GM21528 (cell line): ENCODE results near the gene SMTNL2.

ENCODE experiments used
- ATAC-seq: cut with Tn5 transposase; IDR thresholded peaks from one replicate; pipeline ENCODE4 v1.9.1; 2021; ENCODE audit warnings: mild to moderate bottlenecking, moderate library complexity; ENCODE audit not compliant: unreplicated experiment, low FRiP score

SMTNL2 gene

DNA sequence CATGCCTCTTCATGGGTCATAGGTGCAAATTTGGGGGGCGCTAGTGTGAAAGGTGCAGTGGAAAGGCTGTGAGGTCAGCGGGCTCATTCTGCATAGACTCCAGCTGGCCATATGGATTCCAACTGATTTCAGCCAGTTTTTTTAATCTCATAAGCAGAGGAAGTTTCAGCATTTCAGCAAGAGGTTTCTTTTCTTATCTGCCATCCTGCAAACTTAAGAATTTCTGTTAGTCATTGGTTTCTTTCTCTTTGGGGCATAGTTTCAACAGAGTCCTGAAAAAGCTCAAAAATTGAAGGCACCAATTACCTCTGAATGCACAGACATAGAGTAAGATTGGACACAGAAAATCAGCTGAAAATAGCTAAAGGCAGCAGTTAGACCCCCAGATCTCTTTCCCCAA lies 73.3 kb downstream of the SMTNL2 start:
- no peak for ATAC-seq
